Astrocyte (in vitro differentiated cells and primary cell): ENCODE measurements around the gene RPUSD1. TPM values are rescaled to one million over a fixed set of nuclear protein-coding genes. Genes with fewer than 3 reads are reported as not detected.

Experiments
- DNase-seq: peaks from one replicate; pipeline ENCODE4 v3.0.0-alpha.2; 2010; ENCODE audit warnings: low read depth
- FAIRE-seq: peaks from 2 replicates; lab custom pipeline; 2011; peaks lifted over from hg19 to GRCh38; lab: Jason Lieb, UNC
- H2AFZ ChIP-seq: 2 replicates; pipeline ENCODE4 v1.6.0; 2012; ENCODE audit warnings: low read depth, low read length, inconsistent platforms
- H3K27ac ChIP-seq: 2 replicates; pipeline ENCODE4 v1.5.1; 2011; ENCODE audit warnings: low read depth, low read length, inconsistent platforms
- H3K27me3 ChIP-seq: 2 replicates; pipeline ENCODE4 v1.6.0; 2011; ENCODE audit warnings: low read length, inconsistent platforms; ENCODE audit not compliant: insufficient read depth
- H3K36me3 ChIP-seq: 2 replicates; pipeline ENCODE4 v1.5.1; 2011; ENCODE audit warnings: low read length, inconsistent platforms; ENCODE audit not compliant: insufficient read depth
- H3K4me1 ChIP-seq: 2 replicates; pipeline ENCODE4 v1.5.1; 2011; ENCODE audit warnings: low read length, inconsistent platforms; ENCODE audit not compliant: insufficient read depth
- H3K4me2 ChIP-seq: 2 replicates; pipeline ENCODE4 v1.6.0; 2012; ENCODE audit warnings: low read length, inconsistent platforms
- H3K4me3 ChIP-seq: 2 replicates; pipeline ENCODE4 v1.5.1; 2011; ENCODE audit warnings: low read depth, mild to moderate bottlenecking, low read length, inconsistent platforms; ENCODE audit not compliant: insufficient read depth
- H3K79me2 ChIP-seq: 2 replicates; pipeline ENCODE4 v1.6.0; 2012; ENCODE audit warnings: mild to moderate bottlenecking, low read length, inconsistent platforms; ENCODE audit not compliant: insufficient read depth
- H3K9ac ChIP-seq: 2 replicates; pipeline ENCODE4 v1.6.0; 2012; ENCODE audit warnings: mild to moderate bottlenecking, low read length, inconsistent platforms
- H3K9me3 ChIP-seq: 2 replicates; pipeline ENCODE4 v1.5.1; 2012; ENCODE audit warnings: low read depth, mild to moderate bottlenecking, low read length, inconsistent platforms; ENCODE audit not compliant: insufficient read depth
- H4K20me1 ChIP-seq: 2 replicates; pipeline ENCODE4 v1.6.0; 2012; ENCODE audit warnings: low read length, inconsistent platforms; ENCODE audit not compliant: insufficient read depth
- H3K27ac Mint-ChIP-seq: one replicate; pipeline ENCODE4 v1.8.0; 2021; ENCODE audit warnings: mild to moderate bottlenecking, mixed read lengths; ENCODE audit not compliant: unreplicated experiment
- H3K27me3 Mint-ChIP-seq: one replicate; pipeline ENCODE4 v1.8.0; 2021; ENCODE audit warnings: low read depth, mixed read lengths; ENCODE audit not compliant: unreplicated experiment
- H3K36me3 Mint-ChIP-seq: one replicate; pipeline ENCODE4 v1.8.0; 2021; ENCODE audit warnings: low read depth, mixed read lengths; ENCODE audit not compliant: unreplicated experiment
- H3K4me1 Mint-ChIP-seq: one replicate; pipeline ENCODE4 v1.8.0; 2021; ENCODE audit warnings: low read depth, mixed read lengths; ENCODE audit not compliant: unreplicated experiment
- H3K4me3 Mint-ChIP-seq: one replicate; pipeline ENCODE4 v1.8.0; 2021; ENCODE audit warnings: mild to moderate bottlenecking, moderate library complexity, mixed read lengths; ENCODE audit not compliant: unreplicated experiment
- H3K9me3 Mint-ChIP-seq: one replicate; pipeline ENCODE4 v1.8.0; 2021; ENCODE audit warnings: mild to moderate bottlenecking, mixed read lengths; ENCODE audit not compliant: unreplicated experiment
- EZH2 ChIP-seq: IDR thresholded peaks from 2 replicates; pipeline ENCODE4 v1.6.1; 2012; ENCODE audit warnings: mild to moderate bottlenecking, low read length, inconsistent platforms; ENCODE audit not compliant: insufficient read depth
- total RNA-seq: library from RNA; stranded (reverse); gene quantifications from 2 replicates; pipeline ENCODE4 v1.2.1, GENCODE V29; 2021
- TF ChIP-seq, protein P1 (sequence below): IDR thresholded peaks from 2 replicates; pipeline ENCODE4 v1.5.1; 2011; ENCODE audit warnings: low read depth, mild to moderate bottlenecking, inconsistent platforms, low read length, moderate library complexity; ENCODE audit not compliant: insufficient read depth

Gene RPUSD1
- total RNA-seq, 1 donor from 2014 or later, result 28.8 TPM

DNA sequence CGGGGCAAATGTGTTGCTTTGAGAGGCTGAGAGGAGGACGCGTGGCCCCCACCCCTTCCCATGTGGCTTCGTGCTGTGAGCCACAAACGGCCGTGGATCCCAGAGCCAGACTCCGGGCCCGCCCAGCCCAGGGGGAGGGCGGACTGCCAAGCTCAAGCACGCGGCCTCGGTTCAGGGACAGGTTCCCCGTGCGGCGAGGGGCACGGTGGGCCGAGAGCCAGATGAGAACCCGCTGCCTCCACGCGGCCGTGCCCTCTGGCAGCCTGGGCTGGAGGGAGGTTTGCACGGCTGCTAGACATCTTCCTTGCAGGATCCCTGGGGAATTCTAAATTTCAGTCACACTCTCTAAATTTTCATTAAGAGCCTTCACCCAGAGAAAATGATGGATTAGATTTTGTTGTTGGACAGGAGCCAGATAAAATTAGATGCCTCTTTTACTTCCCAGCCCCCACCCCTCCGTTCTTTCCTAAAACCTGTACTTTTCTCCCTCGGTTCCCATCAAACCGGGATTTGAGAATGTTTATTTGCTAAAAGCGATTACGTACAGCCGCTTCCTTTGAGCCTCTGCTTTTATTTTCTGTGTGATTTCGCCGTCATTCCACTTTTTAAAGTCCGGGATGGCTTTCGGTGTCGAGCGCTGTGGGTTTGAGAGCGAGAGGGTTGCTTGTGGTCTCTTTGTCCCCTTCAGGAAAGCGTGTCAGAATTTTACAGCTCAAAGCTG lies 37.3 kb upstream of the RPUSD1 start:
- no peak overlapping the region for H3K27ac Mint-ChIP-seq
- no peaks in the 10 kb centered on the region for H3K9me3 ChIP-seq
- H3K27me3 Mint-ChIP-seq, result peaks cover 36% of the 10 kb centered on the region
- H3K4me1 Mint-ChIP-seq, result no peaks in the 10 kb centered on the region
- peak overlapping the region; percentile 34 for H2AFZ ChIP-seq
- H3K4me1 ChIP-seq, result no peaks in the 10 kb centered on the region
- H3K36me3 ChIP-seq, result no peaks in the 10 kb centered on the region
- peaks cover 3% of the 10 kb centered on the region for H3K36me3 Mint-ChIP-seq
- peaks cover 19% of the 10 kb centered on the region for H3K27me3 ChIP-seq
- DNase-seq, result no peak
- H3K4me3 ChIP-seq, result no peak overlapping the region
- H3K4me2 ChIP-seq, result peak overlapping the region; percentile 19
- peak; percentile 58 for TF ChIP-seq EZH2
- TF ChIP-seq, protein P1, sequence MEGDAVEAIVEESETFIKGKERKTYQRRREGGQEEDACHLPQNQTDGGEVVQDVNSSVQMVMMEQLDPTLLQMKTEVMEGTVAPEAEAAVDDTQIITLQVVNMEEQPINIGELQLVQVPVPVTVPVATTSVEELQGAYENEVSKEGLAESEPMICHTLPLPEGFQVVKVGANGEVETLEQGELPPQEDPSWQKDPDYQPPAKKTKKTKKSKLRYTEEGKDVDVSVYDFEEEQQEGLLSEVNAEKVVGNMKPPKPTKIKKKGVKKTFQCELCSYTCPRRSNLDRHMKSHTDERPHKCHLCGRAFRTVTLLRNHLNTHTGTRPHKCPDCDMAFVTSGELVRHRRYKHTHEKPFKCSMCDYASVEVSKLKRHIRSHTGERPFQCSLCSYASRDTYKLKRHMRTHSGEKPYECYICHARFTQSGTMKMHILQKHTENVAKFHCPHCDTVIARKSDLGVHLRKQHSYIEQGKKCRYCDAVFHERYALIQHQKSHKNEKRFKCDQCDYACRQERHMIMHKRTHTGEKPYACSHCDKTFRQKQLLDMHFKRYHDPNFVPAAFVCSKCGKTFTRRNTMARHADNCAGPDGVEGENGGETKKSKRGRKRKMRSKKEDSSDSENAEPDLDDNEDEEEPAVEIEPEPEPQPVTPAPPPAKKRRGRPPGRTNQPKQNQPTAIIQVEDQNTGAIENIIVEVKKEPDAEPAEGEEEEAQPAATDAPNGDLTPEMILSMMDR, result no peak
- H3K79me2 ChIP-seq, result no peaks in the 10 kb centered on the region
- no peak overlapping the region for H3K27ac ChIP-seq
- FAIRE-seq, result no peak
- no peaks in the 10 kb centered on the region for H4K20me1 ChIP-seq
- no peak overlapping the region for H3K4me3 Mint-ChIP-seq
- H3K9ac ChIP-seq, result no peak overlapping the region
- H3K9me3 Mint-ChIP-seq, result no peaks in the 10 kb centered on the region

DNA sequence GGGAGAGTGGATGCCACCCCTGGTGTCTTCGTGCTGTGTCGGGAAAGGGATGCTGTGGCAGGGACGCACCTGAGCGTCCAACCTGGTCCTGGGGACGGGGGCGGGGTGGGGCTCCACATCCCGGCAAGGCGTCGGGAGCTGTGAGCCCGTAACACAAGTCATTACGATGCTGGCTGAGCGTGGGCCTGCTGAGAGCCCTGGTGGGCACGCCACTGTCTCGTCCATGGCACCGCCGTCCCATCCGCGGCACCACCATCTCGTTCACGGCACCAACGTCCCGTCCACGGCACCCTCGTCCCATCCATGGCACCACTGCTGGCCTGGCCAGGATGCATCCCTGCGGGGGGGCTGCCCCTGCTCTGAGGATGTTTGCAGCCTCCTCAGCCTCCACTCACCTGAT lies 36.4 kb upstream of the RPUSD1 start:
- no peak for FAIRE-seq
- Histone ChIP-seq H4K20me1 (no peaks in the 10 kb centered on the region), H3K27ac (no peak overlapping the region), H3K9me3 (no peaks in the 10 kb centered on the region), H3K9ac (no peak overlapping the region), H3K27me3 (peaks cover 22% of the 10 kb centered on the region), H3K4me3 (no peak overlapping the region), H3K4me1 (no peaks in the 10 kb centered on the region), H2AFZ (no peak overlapping the region), H3K36me3 (no peaks in the 10 kb centered on the region), H3K79me2 (no peaks in the 10 kb centered on the region), H3K4me2 (no peak overlapping the region)
- Mint-ChIP-seq H3K27ac (no peak overlapping the region), H3K9me3 (no peaks in the 10 kb centered on the region), H3K4me3 (no peak overlapping the region), H3K4me1 (no peaks in the 10 kb centered on the region), H3K36me3 (peaks cover 3% of the 10 kb centered on the region), H3K27me3 (peaks cover 32% of the 10 kb centered on the region)
- TF ChIP-seq EZH2, result no peak
- no peak for DNase-seq

DNA sequence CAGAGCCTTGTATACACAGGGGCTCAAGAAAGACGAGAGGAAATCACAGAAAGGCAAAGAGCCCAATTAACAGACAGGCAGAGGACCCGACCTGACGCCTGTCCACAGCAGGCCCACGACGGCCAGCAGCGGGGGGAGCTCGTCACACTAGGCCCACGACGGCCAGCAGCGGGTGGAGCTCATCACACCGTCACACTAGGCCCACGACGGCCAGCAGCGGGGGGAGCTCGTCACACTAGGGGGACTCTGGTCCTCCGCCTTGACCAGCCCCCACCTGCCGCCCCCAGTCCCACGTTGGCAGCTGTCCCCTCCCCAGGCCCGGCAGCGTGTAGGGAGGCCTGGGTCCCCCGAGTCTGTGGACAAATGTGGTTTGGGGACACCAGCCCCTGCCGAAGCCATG lies 36.0 kb upstream of the RPUSD1 start:
- no peak overlapping the region for H3K4me3 Mint-ChIP-seq
- no peaks in the 10 kb centered on the region for H3K36me3 ChIP-seq

More for the DNA sequence above, 36.0 kb upstream of the RPUSD1 start:
- Histone ChIP-seq H3K9me3 (no peaks in the 10 kb centered on the region), H4K20me1 (no peaks in the 10 kb centered on the region), H3K79me2 (no peaks in the 10 kb centered on the region), H3K4me3 (no peak overlapping the region), H3K4me2 (no peak overlapping the region), H3K27me3 (peaks cover 25% of the 10 kb centered on the region), H3K9ac (no peak overlapping the region), H3K27ac (no peak overlapping the region), H2AFZ (no peak overlapping the region), H3K4me1 (no peaks in the 10 kb centered on the region)
- Mint-ChIP-seq H3K36me3 (peaks cover 3% of the 10 kb centered on the region), H3K4me1 (no peaks in the 10 kb centered on the region), H3K9me3 (no peaks in the 10 kb centered on the region), H3K27ac (no peak overlapping the region), H3K27me3 (peaks cover 33% of the 10 kb centered on the region)
- no peak for FAIRE-seq
- DNase-seq, result no peak
- TF ChIP-seq, protein P1, result no peak
- no peak for TF ChIP-seq EZH2
